ENCODE data around the gene TNK1.

The TNK1 gene

GRCh38 chr17:7435676-7436555 is 55.0 kb downstream of the TNK1 start:
- H3K9ac ChIP-seq (ENCODE audit: low read length) = peak overlapping the region; percentile 74
- H3K27me3 ChIP-seq (ENCODE audit: insufficient read depth, low read length) = peaks cover 17% of the 10 kb centered on the region
- H3K27ac ChIP-seq (ENCODE audit: low read depth, low read length, poor library complexity, severe bottlenecking) = peak overlapping the region; percentile 86
- peak overlapping the region; percentile 99 for H3K4me2 ChIP-seq (ENCODE audit: low read length)
- H4K20me1 ChIP-seq (ENCODE audit: insufficient read depth, low read length) = no peaks in the 10 kb centered on the region
- no peaks in the 10 kb centered on the region for H3K79me2 ChIP-seq (ENCODE audit: insufficient read depth, low read length)
- no peaks in the 10 kb centered on the region for H3K9me2 ChIP-seq (ENCODE audit: low read depth, low read length)
- no peak overlapping the region for H2AFZ ChIP-seq (ENCODE audit: low read length)
- TF ChIP-seq EZH2 (IDR thresholded peaks at IDR 0.05; ENCODE audit: borderline replicate concordance, low read length) = no peak
- peak; percentile 61 for TF ChIP-seq CTCF (IDR thresholded peaks at IDR 0.05; ENCODE audit: low read length)
- peaks cover 47% of the 10 kb centered on the region for H3K4me1 ChIP-seq (ENCODE audit: insufficient read depth, low read length, severe bottlenecking)
- H3K36me3 ChIP-seq (ENCODE audit: insufficient read depth, low read length) = peaks cover 3% of the 10 kb centered on the region; the same call in 1 of the 2 replicates
- no peaks in the 10 kb centered on the region for H3K9me3 ChIP-seq (ENCODE audit: low read length)
- peak overlapping the region; percentile 76 for H3K4me3 ChIP-seq (ENCODE audit: low read depth, low read length, poor library complexity, severe bottlenecking)
- H3F3A ChIP-seq (ENCODE audit: insufficient read depth, low read length) = no peaks in the 10 kb centered on the region

- Histone ChIP-seq H3K4me2 (ENCODE audit: low read length) (peak overlapping the region; percentile 99), H3K79me2 (ENCODE audit: insufficient read depth, low read length) (no peaks in the 10 kb centered on the region), H2AFZ (ENCODE audit: low read length) (no peak overlapping the region), H3K27ac (ENCODE audit: low read depth, low read length, poor library complexity, severe bottlenecking) (peak overlapping the region; percentile 86), H3K9me2 (ENCODE audit: low read depth, low read length) (no peaks in the 10 kb centered on the region), H3K9ac (ENCODE audit: low read length) (peak overlapping the region; percentile 74), H3K4me1 (ENCODE audit: insufficient read depth, low read length, severe bottlenecking) (peaks cover 48% of the 10 kb centered on the region), H3F3A (ENCODE audit: insufficient read depth, low read length) (no peaks in the 10 kb centered on the region), H3K27me3 (ENCODE audit: insufficient read depth, low read length) (peaks cover 17% of the 10 kb centered on the region), H3K36me3 (ENCODE audit: insufficient read depth, low read length) (peaks cover 3% of the 10 kb centered on the region; the same call in 1 of the 2 replicates), H3K4me3 (ENCODE audit: low read depth, low read length, poor library complexity, severe bottlenecking) (peak overlapping the region; percentile 76), H4K20me1 (ENCODE audit: insufficient read depth, low read length) (no peaks in the 10 kb centered on the region), H3K9me3 (ENCODE audit: low read length) (no peaks in the 10 kb centered on the region)
- peak; percentile 88 for TF ChIP-seq CTCF (IDR thresholded peaks at IDR 0.05; ENCODE audit: low read length)
- TF ChIP-seq EZH2 (IDR thresholded peaks at IDR 0.05; ENCODE audit: borderline replicate concordance, low read length) = no peak
Measured at GRCh38 chr17:7436556-7437368, 55.9 kb downstream of the TNK1 start.

DNA sequence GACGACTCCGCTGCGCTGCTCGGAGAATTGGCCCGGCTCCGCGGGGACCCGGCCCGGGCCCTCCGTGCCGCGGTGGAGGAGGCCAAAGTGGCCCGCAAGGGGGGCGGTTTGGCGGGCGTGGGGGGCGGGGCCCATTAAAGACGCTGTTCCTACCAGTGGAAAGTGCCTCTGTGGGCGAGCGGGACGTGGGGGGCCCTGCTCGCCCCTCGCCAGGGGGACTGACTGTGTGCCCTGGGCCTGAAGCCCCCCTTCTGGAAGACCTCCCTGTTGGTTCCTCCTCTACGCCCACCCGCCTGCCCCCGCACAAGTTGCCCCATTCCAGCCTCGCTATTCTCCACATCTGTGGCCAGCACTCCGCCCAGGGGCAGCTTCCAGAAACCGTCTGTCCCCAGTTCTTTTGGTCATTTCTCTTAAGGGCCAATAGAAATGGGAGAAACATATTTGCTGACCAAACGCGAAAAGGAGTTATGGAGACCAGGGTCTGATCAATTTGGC is 56.5 kb downstream of the TNK1 start:
- Histone ChIP-seq H2AFZ (ENCODE audit: low read length) (no peak overlapping the region), H3K27me3 (ENCODE audit: insufficient read depth, low read length) (peaks cover 17% of the 10 kb centered on the region), H3K9ac (ENCODE audit: low read length) (peak overlapping the region; percentile 36; the same call in 1 of the 2 replicates), H3K4me3 (ENCODE audit: low read depth, low read length, poor library complexity, severe bottlenecking) (peak overlapping the region; percentile 76), H3K4me1 (ENCODE audit: insufficient read depth, low read length, severe bottlenecking) (peaks cover 48% of the 10 kb centered on the region), H3K9me3 (ENCODE audit: low read length) (no peaks in the 10 kb centered on the region), H3K4me2 (ENCODE audit: low read length) (peak overlapping the region; percentile 65), H4K20me1 (ENCODE audit: insufficient read depth, low read length) (no peaks in the 10 kb centered on the region), H3F3A (ENCODE audit: insufficient read depth, low read length) (no peaks in the 10 kb centered on the region), H3K9me2 (ENCODE audit: low read depth, low read length) (no peaks in the 10 kb centered on the region), H3K79me2 (ENCODE audit: insufficient read depth, low read length) (no peaks in the 10 kb centered on the region), H3K27ac (ENCODE audit: low read depth, low read length, poor library complexity, severe bottlenecking) (no peak overlapping the region), H3K36me3 (ENCODE audit: insufficient read depth, low read length) (peaks cover 3% of the 10 kb centered on the region; the same call in 1 of the 2 replicates)
- TF ChIP-seq CTCF (IDR thresholded peaks at IDR 0.05; ENCODE audit: low read length) = no peak
- no peak for TF ChIP-seq EZH2 (IDR thresholded peaks at IDR 0.05; ENCODE audit: borderline replicate concordance, low read length)
